Endothelial cell of umbilical vein (primary cell): ENCODE data around the gene ZNF660.

Source experiments
- CTCF ChIP-seq, 2 donors: IDR thresholded peaks; 1 replicate in 1 of 2; 2 replicates in 1 of 2; pipeline ENCODE4 v1.5.1; 2011; ENCODE audit warnings: low read length in 2 of 2, mild to moderate bottlenecking in 2 of 2, moderate library complexity in 2 of 2, control low read depth in 1 of 2, inconsistent platforms in 1 of 2, low read depth in 1 of 2; ENCODE audit not compliant: insufficient read depth in 1 of 2; ENCODE audit errors: extremely low read depth in 1 of 2
- EZH2 ChIP-seq: IDR thresholded peaks from 2 replicates; pipeline ENCODE4 v1.6.1; 2012; ENCODE audit warnings: borderline replicate concordance, low read depth, mild to moderate bottlenecking, moderate library complexity, low read length, inconsistent platforms; ENCODE audit not compliant: severe bottlenecking
- FOS ChIP-seq: IDR thresholded peaks from 2 replicates; pipeline ENCODE4 v1.6.1; 2011; ENCODE audit warnings: mild to moderate bottlenecking, low read length, moderate library complexity, borderline replicate concordance; ENCODE audit not compliant: insufficient read depth
- GATA2 ChIP-seq: IDR thresholded peaks from 2 replicates; pipeline ENCODE4 v1.7.0; 2011; ENCODE audit warnings: low read depth, mild to moderate bottlenecking, moderate library complexity, mixed read lengths, low read length; ENCODE audit not compliant: insufficient read length, insufficient read depth
- JUN ChIP-seq: IDR thresholded peaks from 2 replicates; pipeline ENCODE4 v1.6.1; 2011; ENCODE audit warnings: borderline replicate concordance, low read depth; ENCODE audit not compliant: insufficient read length, insufficient read depth
- MYC ChIP-seq: IDR thresholded peaks from one replicate; pipeline ENCODE4 v1.6.1; 2011; ENCODE audit warnings: mild to moderate bottlenecking, low read depth, low read length
- POLR2A ChIP-seq: IDR thresholded peaks from 2 replicates; pipeline ENCODE4 v1.6.1; 2012; ENCODE audit warnings: low read depth, mild to moderate bottlenecking, control low read depth, low read length
- POLR2AphosphoS5 ChIP-seq: IDR thresholded peaks from 2 replicates; pipeline ENCODE4 v1.6.1; 2012; ENCODE audit warnings: low read depth, mild to moderate bottlenecking, control low read depth, low read length, moderate library complexity; ENCODE audit not compliant: insufficient read depth
- TF ChIP-seq, protein P1 (sequence below): IDR thresholded peaks from 2 replicates; pipeline ENCODE4 v1.6.1; 2011; ENCODE audit not compliant: insufficient read depth, insufficient read length

DNA sequence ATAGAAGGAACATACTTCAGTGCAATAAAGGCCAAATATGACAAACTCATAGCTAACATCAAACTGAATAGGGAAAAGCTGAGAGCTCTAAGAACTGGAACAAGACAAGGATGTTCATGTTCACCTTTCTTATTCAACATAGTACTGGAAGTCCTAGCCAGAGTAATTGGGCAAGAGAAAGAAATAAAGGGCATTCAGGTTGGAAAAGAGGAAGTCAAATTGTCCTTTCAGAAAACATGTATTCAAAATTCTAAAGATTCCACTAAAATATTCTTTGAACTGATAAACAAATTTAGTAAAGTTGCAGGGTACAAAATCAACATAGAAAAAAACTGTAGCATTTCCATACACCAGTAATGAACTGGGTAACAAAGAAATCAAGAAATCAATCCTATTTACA lies 27.9 kb downstream of the ZNF660 start:
- TF ChIP-seq CTCF (IDR thresholded peaks at IDR 0.05; ENCODE audit: extremely low read depth in 1 of 2, insufficient read depth in 1 of 2, low read depth in 1 of 2, low read length in 2 of 2): no peak
- TF ChIP-seq, protein P1, sequence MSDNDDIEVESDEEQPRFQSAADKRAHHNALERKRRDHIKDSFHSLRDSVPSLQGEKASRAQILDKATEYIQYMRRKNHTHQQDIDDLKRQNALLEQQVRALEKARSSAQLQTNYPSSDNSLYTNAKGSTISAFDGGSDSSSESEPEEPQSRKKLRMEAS: no peak
- TF ChIP-seq GATA2: no peak
- no peak for TF ChIP-seq EZH2
- TF ChIP-seq MYC: no peak
- no peak for TF ChIP-seq POLR2A
- TF ChIP-seq JUN: no peak
- no peak for TF ChIP-seq POLR2AphosphoS5
- no peak for TF ChIP-seq FOS
